Measurements from ENCODE around the gene UNC13D.

Gene UNC13D

DNA sequence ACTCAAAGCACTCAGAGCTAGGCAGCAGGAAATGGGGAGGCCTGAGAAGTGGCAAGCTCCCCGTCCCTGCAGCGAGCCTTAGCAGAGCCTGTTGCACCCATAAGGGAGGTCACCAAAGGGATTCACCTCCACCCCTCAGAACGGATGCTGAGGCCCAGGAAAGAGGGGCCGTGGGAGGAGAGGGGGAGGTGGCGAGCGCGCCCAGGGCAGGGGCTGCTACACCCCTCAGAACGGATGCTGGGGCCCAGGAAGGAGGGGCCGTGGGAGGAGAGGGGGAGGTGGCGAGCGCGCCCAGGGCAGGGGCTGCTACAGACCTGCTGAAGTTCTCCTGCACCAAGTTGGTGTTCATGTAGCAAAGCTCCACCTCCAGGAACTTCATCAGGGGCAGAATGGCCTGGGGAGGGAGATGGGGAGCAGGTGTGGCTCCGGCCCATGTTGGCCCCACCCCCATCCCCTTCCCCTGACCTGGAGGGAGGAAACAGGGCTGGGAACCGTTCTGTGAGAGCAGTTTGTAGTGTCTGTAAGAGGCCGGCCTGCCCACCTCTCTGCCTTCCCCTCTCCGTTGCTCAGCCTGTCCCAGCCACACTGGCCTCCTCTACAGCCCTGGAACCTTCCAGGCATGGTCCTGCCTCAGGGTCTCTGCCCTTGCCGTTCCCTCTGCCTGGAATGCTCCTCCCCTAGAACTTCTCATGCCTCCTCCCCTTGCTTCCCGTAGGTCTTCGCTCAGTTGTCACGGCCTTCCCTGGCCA, 11.4 kb downstream of the UNC13D start:
- peak; percentile 25 for DNase-seq

DNA sequence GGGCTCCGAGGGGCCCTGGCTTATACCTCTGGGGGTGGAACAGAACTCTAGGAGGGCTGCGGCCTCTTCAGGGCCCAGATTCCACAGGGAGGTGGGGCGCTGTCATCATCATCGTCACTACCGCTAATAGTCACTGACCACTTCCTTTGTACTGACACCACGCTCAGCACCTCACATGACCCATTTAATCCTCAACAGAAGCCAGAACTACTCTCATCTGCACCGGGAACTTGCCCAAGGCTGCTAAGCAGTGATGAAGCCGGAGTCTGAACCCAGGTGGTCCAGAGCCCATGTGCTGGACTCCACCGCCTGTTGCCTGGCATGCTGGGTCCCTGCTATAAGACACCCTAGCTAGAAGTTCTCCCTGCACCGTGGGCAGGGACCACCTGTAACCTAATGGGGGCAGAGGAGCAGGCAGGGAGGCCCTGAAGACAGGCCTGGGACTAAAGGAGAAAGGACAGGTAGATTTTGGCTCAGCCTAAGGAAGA, 12.0 kb downstream of the UNC13D start:
- DNase-seq: peak; percentile 39

DNA sequence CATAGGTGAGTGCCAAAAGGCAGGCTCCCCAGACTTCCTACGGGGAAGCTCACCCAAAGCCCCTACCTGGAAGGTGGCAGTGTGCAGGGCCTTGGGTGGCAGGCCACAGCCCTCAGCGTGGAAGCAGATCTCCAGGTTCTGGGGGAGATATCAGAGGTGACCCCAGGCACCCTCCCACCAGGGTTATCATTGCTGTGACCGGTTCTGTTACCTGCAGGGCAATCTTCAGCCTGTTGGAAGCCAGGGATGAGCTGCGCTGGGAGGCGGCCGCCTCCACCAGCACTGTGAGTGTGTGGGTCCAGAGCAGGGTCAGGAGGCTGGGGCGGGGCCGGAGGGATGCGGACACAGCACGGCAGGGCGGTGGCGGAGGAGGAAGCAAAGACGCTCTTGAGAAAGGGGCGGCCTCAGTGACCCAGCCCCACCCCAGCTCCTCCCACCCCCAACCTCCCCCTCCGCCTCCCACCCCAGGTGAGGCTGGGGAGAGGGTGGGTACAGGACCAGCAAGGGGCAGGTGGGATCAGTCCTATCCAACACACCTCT, 13.1 kb downstream of the UNC13D start:
- DNase-seq: no peak

DNA sequence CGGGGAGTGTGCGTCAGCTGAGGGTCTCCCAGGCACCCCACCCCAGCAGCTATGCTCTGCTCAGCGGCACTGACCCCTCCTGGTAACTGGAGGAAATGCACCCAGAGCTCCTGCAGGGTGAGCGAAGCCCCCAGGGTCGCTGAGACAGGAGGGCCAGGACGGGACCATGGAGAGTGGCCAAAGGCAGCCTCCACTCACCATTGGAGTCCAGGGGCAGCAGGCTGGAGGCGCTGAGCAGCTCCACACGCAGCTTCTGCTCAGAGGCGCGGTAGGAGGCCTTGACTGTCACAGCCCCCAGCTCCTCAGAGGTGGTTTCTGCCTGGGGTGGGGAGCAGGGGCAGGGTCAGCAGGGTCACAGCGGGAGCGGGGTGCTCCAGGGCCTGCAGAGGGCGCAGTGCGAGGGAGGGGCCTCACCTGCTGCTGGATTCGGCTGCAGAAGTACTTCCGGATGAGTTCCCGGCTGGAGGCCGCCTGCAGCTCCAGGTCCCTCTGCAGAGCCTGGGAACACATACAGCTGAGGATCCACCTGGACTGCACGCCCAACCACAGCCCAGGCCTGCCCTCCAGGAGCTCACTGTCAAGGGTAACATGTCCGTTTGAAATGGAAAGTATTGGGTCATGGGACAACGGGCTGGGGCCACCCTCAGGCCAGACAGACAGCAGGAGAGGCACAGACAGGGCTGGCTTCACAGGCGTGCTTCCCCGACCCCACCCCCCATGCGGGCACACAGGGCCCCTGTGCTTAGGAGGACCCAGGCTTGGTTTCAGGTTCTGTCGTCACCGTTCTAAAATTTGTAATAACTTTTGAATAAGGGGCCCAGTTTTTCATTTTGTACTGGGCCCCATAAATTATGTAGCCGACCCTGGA, 13.8 kb downstream of the UNC13D start:
- DNase-seq: no peak

DNA sequence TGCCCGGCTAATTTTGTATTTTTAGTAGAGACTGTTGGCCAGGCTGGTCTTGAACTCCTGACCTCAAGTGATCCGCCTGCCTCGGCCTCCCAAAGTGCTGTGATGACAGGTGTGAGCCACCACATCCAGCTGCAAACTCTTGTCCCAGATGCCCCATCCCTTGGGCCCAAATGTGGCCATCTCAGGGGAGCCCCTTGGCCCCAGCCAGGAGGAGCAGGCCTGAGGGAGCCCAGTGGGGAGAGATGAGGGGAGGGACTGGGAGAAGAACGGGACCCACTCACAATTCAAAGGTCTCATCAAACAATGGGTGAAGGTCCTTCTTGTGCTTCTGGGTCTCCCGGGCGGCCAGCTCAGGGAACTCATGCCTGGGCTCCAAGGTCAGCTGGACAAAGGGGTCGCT, 14.5 kb downstream of the UNC13D start:
- no peak for DNase-seq

DNA sequence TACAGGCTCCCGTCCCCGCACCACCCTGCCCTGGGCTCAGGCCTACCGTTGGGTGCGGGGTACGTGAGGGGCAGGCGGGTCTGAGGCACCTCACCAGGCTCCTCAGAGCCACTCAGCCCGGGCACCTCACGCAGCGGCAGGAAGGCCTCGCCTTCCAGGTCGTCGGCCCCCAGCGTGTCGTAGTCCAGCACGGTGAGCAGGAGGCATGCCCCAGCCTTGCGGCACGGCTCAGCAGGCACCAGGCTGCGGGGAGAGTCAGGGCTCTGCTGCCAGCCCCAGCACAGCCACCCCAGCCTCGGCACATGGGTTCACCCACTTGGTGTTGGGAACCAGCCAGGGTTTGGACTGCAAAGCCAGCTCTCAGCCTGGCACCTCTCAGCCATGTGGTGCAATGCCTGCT, 15.5 kb downstream of the UNC13D start:
- no peak for DNase-seq

DNA sequence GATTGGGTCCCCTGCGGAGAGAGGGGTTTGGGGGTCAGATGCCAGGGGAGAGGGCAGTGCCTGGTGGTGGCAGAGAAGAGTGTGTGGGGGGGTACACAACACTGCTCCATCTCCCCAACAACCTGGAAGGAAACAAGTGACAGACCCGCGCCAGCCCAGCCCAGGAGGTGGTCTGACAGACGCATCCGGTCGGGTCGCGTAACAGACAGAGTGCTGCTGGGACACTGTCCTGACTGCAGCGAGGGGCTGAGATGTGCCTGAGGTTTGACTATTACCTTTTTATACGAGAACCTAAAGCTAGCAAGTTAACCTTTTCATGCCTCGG, 16.2 kb downstream of the UNC13D start:
- no peak for DNase-seq

DNA sequence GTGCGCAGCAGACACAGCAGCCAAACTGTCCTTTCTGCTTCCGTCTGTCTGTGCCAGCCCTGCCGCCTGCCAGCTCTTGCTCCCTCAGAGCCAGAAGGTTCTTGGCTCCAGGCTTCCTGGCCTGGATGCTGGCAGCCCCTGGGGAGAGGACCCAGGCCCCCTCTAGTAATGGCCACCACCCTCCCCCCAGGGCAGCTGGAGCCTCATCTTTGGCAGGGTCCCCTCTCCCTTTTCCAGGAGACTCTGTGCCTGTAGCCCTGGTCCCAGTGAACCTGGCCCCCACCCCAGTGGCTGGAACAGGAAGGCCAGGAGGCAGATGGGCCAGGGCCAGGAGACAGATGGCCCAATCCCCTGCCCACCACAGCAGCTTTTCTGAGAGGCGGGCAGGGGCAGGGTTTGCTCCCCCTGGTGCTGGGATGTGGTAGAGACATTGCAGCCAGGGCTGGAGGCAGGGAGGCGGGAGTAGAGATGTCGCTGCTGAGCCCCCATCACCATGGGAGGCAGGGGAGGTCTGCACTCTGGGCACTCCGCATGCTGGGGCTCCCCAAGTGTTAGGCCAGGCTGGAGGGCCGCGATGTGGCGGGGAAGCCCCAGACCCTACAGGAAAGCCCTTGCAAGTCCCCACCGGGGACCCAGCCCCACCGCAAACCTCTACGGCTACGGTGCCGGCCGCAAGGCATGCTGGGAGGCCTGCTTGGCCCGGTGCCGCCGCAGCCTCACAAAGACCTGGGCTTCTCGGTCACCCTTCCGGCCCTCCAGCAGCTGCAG, 16.7 kb downstream of the UNC13D start:
- no peak for DNase-seq

DNA sequence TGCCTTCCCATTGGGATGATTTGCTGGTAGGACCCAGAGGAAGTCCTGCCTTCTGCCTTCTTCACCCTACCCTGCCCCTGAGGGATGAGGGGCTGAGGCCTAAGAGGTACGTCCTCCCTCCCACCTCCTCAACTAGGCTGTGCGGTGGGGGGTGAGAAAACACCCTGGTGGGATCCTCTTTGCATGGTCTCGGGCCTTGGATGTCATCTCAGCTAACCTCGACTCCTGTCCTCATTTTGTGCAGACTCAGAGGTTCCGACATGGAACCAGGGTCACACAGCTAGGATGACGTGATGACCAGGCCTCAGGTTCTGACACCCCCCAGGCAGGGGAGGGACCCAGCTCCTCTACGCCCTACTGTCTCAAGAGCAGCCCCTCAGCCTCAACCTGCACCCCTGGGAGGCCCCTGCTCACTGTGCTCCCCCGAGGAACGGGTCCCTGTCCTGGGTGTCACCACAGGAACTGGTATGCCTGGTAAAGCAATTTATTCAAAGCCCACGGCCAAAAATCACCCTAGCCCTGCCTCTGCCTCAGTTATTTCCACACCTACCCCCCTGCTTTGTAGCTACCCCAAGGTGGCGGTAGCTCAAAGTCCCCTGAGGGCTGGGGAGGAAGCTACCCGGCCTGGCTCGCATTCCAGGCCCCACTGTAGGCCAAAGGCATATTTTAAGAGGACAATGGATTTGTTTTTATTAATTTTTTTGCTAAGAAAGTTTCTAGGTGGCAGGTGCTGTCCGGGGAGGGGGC, 17.5 kb downstream of the UNC13D start:
- no peak for DNase-seq

DNA sequence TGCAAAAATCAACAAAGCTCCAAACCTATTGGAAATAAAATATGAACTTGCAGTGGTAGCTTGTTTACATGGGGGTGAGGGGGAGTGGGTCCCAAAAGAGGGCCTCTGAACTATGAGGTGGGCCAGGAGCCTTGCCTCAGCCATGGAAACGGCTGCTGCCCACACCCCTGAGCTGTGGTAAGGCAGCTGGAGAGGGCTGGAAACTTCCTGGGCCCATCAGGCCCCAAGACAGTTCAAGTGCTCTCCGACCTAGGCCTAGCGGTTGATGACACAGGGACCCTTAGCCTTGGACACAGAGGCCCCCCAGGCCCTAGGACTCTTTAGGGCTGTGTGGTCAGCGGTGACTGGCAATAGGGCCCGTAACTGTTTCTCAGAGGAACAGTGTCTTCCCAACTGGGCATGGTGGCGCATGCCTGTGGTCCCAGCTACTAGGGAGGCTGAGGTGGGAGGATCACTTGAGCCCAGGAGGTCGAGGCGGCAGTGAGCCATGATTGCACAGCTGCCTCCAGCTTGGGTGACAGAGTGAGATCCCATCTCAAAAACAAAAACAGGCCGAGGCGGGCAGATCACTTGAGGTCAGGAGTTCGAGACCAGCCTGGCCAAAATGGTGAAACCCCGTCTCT, 18.3 kb downstream of the UNC13D start:
- DNase-seq: no peak

DNA sequence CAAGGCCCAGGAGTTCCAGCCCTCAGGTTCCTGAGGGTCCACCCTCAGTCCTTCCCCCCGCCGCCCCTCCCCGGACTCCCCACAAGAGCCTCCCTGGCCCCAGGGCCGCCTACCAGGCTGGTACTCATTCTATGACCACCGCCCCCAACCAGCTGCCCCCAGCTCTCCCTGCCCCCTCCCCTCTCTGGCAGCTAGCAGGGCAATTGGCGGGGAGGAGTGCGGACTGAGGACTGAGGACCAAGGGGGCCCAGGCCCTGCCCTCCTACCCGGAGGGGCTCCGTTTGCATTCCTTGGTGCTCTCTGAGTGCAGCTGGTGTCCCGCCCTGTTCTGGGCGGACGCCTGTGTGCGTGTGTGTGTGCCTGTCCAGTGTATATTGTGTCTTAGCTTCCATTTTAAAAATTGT, 19.1 kb downstream of the UNC13D start:
- no peak for DNase-seq

DNA sequence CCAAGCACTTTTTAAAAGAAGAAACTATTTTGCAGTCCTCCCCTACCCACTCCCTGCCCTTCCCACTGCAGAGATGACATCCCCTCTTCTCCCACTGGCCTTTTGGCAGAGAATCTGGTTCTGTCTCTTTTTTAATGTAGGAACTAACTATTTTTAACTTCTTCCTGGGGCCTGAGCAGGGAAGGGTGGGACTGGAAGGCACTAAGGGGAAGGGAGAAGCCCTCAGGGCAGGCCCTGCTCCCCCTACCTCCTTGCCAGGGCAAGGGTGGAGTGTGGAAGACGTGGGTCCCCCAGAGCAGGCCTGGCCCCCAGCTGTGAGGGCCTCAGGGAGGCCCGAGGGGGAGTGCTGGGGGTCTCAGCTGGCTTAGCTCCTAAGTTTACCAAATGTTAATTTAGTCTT, 19.5 kb downstream of the UNC13D start:
- DNase-seq: no peak

DNA sequence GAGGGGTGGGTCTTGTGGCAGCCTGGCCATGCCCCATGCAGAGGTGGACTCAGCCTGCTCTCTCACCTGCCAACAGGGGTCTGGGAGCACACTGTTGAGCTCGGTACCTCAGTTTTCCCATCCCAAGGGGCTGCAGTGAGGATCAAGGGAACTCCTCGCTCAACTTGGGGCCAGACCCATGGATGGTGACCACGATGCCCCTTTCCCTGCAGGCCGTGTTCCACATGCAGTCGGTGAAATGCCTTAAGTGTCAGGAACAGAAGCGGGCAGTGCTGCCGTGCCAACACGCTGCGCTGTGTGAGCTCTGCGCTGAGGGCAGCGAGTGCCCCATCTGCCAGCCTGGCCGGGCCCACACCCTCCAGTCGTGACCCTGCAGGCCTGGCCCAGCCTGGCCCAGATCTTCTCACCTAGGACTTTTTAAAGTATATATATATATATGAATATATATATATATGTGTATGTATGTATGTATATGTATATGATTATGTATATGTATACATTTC, 20.1 kb downstream of the UNC13D start:
- DNase-seq: no peak

DNA sequence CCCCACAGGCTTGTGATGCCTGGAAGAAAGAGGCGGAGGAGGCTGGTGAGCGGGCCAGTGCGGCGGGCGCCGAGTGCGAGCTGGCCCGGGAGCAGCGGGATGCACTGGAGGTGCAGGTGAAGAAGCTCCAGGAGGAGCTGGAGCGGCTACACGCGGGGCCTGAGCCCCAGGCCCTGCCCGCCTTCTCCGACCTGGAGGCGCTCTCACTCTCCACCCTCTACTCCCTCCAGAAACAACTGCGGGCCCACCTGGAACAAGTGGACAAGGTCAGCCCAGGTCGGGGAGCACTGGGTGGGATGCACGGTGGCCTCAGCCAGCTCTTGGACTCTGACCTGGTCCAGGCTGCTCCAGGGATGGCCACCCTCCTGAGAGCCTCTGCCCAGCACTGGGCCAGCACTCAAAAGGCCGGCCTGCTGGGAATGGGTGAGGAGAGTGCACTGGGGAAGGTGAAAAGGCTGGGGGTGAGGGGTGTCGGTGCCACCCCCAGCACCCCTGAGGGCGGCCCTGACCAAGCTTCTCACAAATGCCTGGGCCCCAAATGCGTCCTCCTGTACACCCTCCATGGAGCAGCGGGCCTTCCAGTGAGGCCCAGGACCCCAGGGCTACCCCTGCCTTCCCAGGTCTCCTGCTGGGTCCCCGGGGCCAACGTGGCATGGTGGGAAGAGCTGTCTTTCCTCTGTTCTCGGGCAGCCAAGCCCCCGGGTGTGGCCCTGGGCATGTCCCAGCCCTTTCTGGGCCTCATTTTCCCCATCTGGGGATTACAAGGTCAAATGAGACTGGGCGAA, 20.8 kb downstream of the UNC13D start:
- DNase-seq: no peak

DNA sequence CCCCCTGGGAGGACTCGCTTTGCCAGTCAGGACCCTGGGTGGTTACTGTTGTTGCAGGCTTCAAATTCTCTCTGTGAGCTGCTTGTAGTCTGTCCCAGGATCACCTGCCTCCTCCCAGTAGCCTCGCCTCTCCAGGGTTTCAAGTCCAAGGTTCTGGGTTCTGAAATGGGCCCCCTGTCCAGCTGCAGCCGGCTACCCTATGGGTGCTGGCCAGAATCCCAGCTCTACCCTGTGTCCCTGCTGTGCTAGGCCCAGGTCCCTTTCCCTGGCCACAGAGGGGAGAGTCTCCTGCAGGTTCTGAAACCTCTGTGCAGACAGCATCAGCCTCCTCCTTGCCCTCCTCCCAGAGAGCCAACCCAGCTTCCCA, 21.4 kb downstream of the UNC13D start:
- no peak for DNase-seq

DNA sequence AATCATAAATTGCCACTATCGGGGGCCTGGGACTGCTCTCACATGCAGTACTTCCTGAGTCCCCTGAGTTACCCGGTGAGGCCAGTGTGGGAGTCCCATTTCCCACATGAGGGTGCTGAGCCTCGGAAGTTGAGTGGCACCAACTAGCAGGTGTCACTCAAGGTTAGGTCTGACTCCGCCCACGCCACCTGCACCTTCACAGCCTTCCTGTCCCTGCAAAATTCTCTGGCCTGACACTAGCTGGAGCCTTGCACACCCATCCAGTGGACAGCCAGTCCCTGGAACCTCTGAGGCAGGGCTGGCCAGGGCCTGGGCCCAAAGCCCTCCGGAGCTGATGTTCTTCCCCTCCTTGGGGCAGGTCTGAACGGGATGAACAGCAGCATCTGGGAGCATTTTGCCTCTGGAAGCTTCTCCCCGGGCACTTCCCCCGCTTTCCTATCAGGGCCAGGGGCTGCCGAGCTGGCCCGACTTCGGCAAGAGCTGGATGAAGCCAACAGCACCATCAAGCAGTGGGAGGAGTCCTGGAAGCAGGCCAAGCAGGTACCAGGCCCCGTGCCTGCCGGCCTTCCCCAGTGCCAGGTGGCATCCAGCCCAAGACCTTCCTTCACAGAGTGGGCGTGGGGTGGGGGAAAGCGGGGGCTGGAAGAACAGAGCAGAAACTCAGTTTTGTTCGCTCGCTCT, 21.9 kb downstream of the UNC13D start:
- no peak for DNase-seq

DNA sequence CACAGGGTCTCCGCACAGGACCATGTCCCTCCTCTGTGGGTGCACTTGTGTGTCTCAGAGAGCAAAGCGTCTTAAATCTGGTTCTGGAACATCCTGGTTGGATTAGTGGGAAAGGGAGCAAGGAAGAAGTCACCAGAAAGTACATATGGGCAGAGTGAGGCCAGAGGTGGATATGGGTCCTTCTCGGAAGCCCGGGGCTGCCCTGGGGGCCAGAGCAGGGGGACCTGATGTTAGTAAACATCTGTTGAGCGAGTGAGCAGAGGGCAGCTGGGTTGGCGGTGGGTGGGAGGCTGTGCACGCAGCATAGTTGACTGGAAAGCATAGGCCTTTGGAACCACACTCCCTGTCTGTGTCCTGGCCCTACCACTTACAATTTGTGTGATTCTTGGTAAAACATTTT, 22.7 kb downstream of the UNC13D start:
- no peak for DNase-seq

DNA sequence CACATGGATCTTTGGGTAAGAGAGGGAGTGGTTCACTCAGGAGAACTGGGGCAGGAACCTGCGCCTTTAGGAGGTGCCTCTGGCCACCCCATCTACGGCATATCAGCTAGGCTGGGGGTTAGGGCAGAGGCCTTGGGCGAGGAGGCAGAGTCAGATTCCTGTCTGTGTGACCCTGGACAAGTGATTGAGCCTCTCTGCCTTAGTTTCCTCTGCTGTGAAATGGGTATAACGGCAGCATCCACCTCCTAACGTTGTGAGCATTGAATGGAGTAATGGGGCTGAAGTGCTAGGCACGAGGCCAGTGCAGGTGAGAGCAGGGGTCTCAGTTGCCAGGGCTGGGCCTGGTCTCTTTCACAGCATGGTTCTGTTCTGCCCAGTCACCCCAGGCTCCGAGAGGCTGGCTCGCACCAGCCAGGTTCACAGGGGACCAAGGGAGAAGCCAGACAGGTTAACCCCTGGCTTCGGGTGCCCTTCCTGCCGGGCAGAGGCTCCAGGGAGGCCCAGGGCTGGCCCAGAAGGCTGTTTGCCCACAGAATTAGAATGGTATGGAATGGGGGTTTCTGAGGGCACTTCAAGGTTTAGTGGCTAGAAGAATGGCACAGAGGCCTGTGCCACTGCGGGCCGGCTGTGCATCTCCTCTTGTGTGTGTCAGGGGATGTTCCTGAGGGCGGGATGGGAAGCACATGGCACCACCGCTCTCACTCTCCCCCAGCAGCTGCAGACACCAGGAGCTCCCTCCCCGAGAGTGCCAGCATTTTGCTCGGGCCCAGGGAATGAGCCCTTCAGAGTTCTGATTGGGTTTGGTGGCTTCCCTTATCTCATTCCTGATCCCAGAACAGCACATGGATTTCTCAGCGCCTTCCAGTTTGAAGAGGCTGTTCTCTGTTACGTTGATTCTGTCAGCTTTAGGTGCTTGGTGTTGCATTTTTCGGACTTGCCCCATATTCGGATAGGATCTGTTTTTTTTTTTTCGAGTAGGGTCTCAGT, 23.8 kb downstream of the UNC13D start:
- DNase-seq: no peak

DNA sequence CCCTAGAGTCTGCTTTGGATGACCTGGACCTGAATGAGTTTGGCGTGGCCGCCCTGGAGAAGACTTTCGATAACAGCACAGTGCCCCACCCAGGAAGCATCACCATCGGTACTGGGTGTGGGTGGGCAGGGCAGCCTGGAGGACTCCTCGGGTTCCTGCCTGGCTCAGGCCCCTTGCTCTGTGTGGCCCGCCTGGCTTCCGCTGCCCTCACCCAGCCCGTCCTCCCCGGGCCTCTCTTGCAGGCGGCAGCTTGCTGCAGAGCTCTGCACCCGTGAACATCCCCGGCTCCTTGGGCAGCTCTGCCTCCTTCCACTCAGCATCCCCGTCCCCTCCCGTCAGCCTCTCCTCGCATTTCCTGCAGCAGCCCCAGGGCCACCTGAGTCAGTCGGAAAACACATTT, 24.5 kb downstream of the UNC13D start:
- DNase-seq: no peak
